ENCODE data around the gene GP2. TPM values are rescaled to one million over a fixed set of nuclear protein-coding genes. Genes with fewer than 3 reads are reported as not detected.

Gene GP2
- total and polyA plus RNA-seq, 9 donors, result 0.05 to 0.19 (median 0.08) TPM; not detected in 5

GRCh38 chr16:20308266-20308665 is 19.0 kb downstream of the GP2 start:
- Histone ChIP-seq H3K36me3 (ENCODE audit: control insufficient read depth, insufficient read depth, low read length) (no peaks in the 10 kb centered on the region), H3K27me3 (ENCODE audit: control insufficient read depth, insufficient read depth, low read length) (no peaks in the 10 kb centered on the region), H3K9me3 (replicated peaks; ENCODE audit: control insufficient read depth, low read depth, low read length) (no peaks in the 10 kb centered on the region), H3K27ac (ENCODE audit: low read length) (no peak overlapping the region), H3K4me1 (ENCODE audit: control insufficient read depth, insufficient read depth, low read length) (no peaks in the 10 kb centered on the region), H3K4me3 (ENCODE audit: low read length) (no peak overlapping the region)
- no peak for DNase-seq
- 75% methylated on average over 3 of the region's 4 CpGs for WGBS (ENCODE audit: insufficient coverage)

- Histone ChIP-seq H3K27ac (ENCODE audit: low read length) (no peak overlapping the region), H3K27me3 (ENCODE audit: control insufficient read depth, insufficient read depth, low read length) (no peaks in the 10 kb centered on the region), H3K4me1 (ENCODE audit: control insufficient read depth, insufficient read depth, low read length) (no peaks in the 10 kb centered on the region), H3K4me3 (ENCODE audit: low read length) (no peak overlapping the region), H3K9me3 (replicated peaks; ENCODE audit: control insufficient read depth, low read depth, low read length) (no peaks in the 10 kb centered on the region), H3K36me3 (ENCODE audit: control insufficient read depth, insufficient read depth, low read length) (no peaks in the 10 kb centered on the region)
- DNase-seq, result no peak
- 87% methylated on average over 3 of the region's 7 CpGs for WGBS (ENCODE audit: insufficient coverage)
These were observed 19.5 kb downstream of the GP2 start for GRCh38 chr16:20307791-20308190.

- no peaks in the 10 kb centered on the region for H3K27me3 ChIP-seq (ENCODE audit: control insufficient read depth, insufficient read depth, low read length)
- WGBS (ENCODE audit: insufficient coverage), result no CpG with 5 or more reads among the region's 1 CpG
- H3K4me1 ChIP-seq (ENCODE audit: control insufficient read depth, insufficient read depth, low read length), result no peaks in the 10 kb centered on the region
- H3K4me3 ChIP-seq (ENCODE audit: low read length), result no peak overlapping the region
- H3K36me3 ChIP-seq (ENCODE audit: control insufficient read depth, insufficient read depth, low read length), result no peaks in the 10 kb centered on the region
- H3K9me3 ChIP-seq (replicated peaks; ENCODE audit: control insufficient read depth, low read depth, low read length), result no peaks in the 10 kb centered on the region
- DNase-seq, result no peak
- H3K27ac ChIP-seq (ENCODE audit: low read length), result no peak overlapping the region
These were observed 20.1 kb downstream of the GP2 start for GRCh38 chr16:20307240-20307671.

- Histone ChIP-seq H3K9me3 (replicated peaks; ENCODE audit: control insufficient read depth, low read depth, low read length) (no peaks in the 10 kb centered on the region), H3K4me1 (ENCODE audit: control insufficient read depth, insufficient read depth, low read length) (no peaks in the 10 kb centered on the region), H3K36me3 (ENCODE audit: control insufficient read depth, insufficient read depth, low read length) (no peaks in the 10 kb centered on the region), H3K4me3 (ENCODE audit: low read length) (no peak overlapping the region), H3K27ac (ENCODE audit: low read length) (no peak overlapping the region), H3K27me3 (ENCODE audit: control insufficient read depth, insufficient read depth, low read length) (no peaks in the 10 kb centered on the region)
- 72% methylated on average over 3 of the region's 4 CpGs for WGBS (ENCODE audit: insufficient coverage)
- no peak for DNase-seq
These were observed 20.9 kb downstream of the GP2 start for GRCh38 chr16:20306401-20306800.

- DNase-seq, result no peak
- no peaks in the 10 kb centered on the region for H3K27me3 ChIP-seq (ENCODE audit: control insufficient read depth, insufficient read depth, low read length)
- no peaks in the 10 kb centered on the region for H3K36me3 ChIP-seq (ENCODE audit: control insufficient read depth, insufficient read depth, low read length)
- H3K4me3 ChIP-seq (ENCODE audit: low read length), result no peak overlapping the region
- no peaks in the 10 kb centered on the region for H3K9me3 ChIP-seq (replicated peaks; ENCODE audit: control insufficient read depth, low read depth, low read length)
- no peak overlapping the region for H3K27ac ChIP-seq (ENCODE audit: low read length)
- H3K4me1 ChIP-seq (ENCODE audit: control insufficient read depth, insufficient read depth, low read length), result no peaks in the 10 kb centered on the region
- WGBS (ENCODE audit: insufficient coverage), result 50% methylated on average over 2 of the region's 4 CpGs
These were observed 24.3 kb downstream of the GP2 start for GRCh38 chr16:20303012-20303411.

GRCh38 chr16:20302389-20302788 is 24.9 kb downstream of the GP2 start:
- H3K4me3 ChIP-seq (ENCODE audit: low read length), result no peak overlapping the region
- 0% methylated on average over 1 of the region's 5 CpGs for WGBS (ENCODE audit: insufficient coverage)
- no peak for DNase-seq
- H3K36me3 ChIP-seq (ENCODE audit: control insufficient read depth, insufficient read depth, low read length), result no peaks in the 10 kb centered on the region
- no peaks in the 10 kb centered on the region for H3K4me1 ChIP-seq (ENCODE audit: control insufficient read depth, insufficient read depth, low read length)
- H3K27ac ChIP-seq (ENCODE audit: low read length), result no peak overlapping the region
- no peaks in the 10 kb centered on the region for H3K9me3 ChIP-seq (replicated peaks; ENCODE audit: control insufficient read depth, low read depth, low read length)
- H3K27me3 ChIP-seq (ENCODE audit: control insufficient read depth, insufficient read depth, low read length), result no peaks in the 10 kb centered on the region

GRCh38 chr16:20301840-20302239 is 25.5 kb downstream of the GP2 start:
- Histone ChIP-seq H3K4me1 (ENCODE audit: control insufficient read depth, insufficient read depth, low read length) (no peaks in the 10 kb centered on the region), H3K9me3 (replicated peaks; ENCODE audit: control insufficient read depth, low read depth, low read length) (no peaks in the 10 kb centered on the region), H3K27me3 (ENCODE audit: control insufficient read depth, insufficient read depth, low read length) (no peaks in the 10 kb centered on the region), H3K4me3 (ENCODE audit: low read length) (no peak overlapping the region), H3K36me3 (ENCODE audit: control insufficient read depth, insufficient read depth, low read length) (no peaks in the 10 kb centered on the region), H3K27ac (ENCODE audit: low read length) (no peak overlapping the region)
- no peak for DNase-seq
- 67% methylated on average over 3 of the region's 5 CpGs for WGBS (ENCODE audit: insufficient coverage)

GRCh38 chr16:20300312-20301097 is 26.8 kb downstream of the GP2 start:
- no peaks in the 10 kb centered on the region for H3K9me3 ChIP-seq (replicated peaks; ENCODE audit: control insufficient read depth, low read depth, low read length)
- no peaks in the 10 kb centered on the region for H3K4me1 ChIP-seq (ENCODE audit: control insufficient read depth, insufficient read depth, low read length)
- DNase-seq, result peak; percentile 38
- H3K27ac ChIP-seq (ENCODE audit: low read length), result no peak overlapping the region
- H3K36me3 ChIP-seq (ENCODE audit: control insufficient read depth, insufficient read depth, low read length), result no peaks in the 10 kb centered on the region
- no peaks in the 10 kb centered on the region for H3K27me3 ChIP-seq (ENCODE audit: control insufficient read depth, insufficient read depth, low read length)
- 46% methylated on average over 3 of the region's 16 CpGs for WGBS (ENCODE audit: insufficient coverage)
- no peak overlapping the region for H3K4me3 ChIP-seq (ENCODE audit: low read length)

- H3K27me3 ChIP-seq (ENCODE audit: control insufficient read depth, insufficient read depth, low read length), result no peaks in the 10 kb centered on the region
- H3K9me3 ChIP-seq (replicated peaks; ENCODE audit: control insufficient read depth, low read depth, low read length), result no peaks in the 10 kb centered on the region
- no peak for DNase-seq
- no peak overlapping the region for H3K4me3 ChIP-seq (ENCODE audit: low read length)
- WGBS (ENCODE audit: insufficient coverage), result 84% methylated on average over 5 of the region's 5 CpGs
- H3K4me1 ChIP-seq (ENCODE audit: control insufficient read depth, insufficient read depth, low read length), result no peaks in the 10 kb centered on the region
- no peaks in the 10 kb centered on the region for H3K36me3 ChIP-seq (ENCODE audit: control insufficient read depth, insufficient read depth, low read length)
- no peak overlapping the region for H3K27ac ChIP-seq (ENCODE audit: low read length)
These were observed 28.9 kb downstream of the GP2 start for GRCh38 chr16:20298452-20298851.

GRCh38 chr16:20291208-20292206 is 35.8 kb downstream of the GP2 start:
- Histone ChIP-seq H3K36me3 (ENCODE audit: control insufficient read depth, insufficient read depth, low read length) (no peaks in the 10 kb centered on the region), H3K4me3 (ENCODE audit: low read length) (no peak overlapping the region), H3K9me3 (replicated peaks; ENCODE audit: control insufficient read depth, low read depth, low read length) (no peaks in the 10 kb centered on the region), H3K27me3 (ENCODE audit: control insufficient read depth, insufficient read depth, low read length) (no peaks in the 10 kb centered on the region), H3K4me1 (ENCODE audit: control insufficient read depth, insufficient read depth, low read length) (no peaks in the 10 kb centered on the region), H3K27ac (ENCODE audit: low read length) (no peak overlapping the region)
- no peak for DNase-seq
- 26% methylated on average over 12 of the region's 16 CpGs for WGBS (ENCODE audit: insufficient coverage)

Data from muscle of leg (tissue), 11 donors.